ENCODE measurements around the gene XBP1. TPM values are rescaled to one million over a fixed set of nuclear protein-coding genes. Genes with fewer than 3 reads are reported as not detected.
"Not testable (repeated sequence)": the region's sequence is repeated elsewhere in the genome, so short reads cannot be mapped to it uniquely, and the experiment has no call there.

XBP1 gene
- total RNA-seq, 1 donor from 2014 or later, result 77.4 TPM

DNA sequence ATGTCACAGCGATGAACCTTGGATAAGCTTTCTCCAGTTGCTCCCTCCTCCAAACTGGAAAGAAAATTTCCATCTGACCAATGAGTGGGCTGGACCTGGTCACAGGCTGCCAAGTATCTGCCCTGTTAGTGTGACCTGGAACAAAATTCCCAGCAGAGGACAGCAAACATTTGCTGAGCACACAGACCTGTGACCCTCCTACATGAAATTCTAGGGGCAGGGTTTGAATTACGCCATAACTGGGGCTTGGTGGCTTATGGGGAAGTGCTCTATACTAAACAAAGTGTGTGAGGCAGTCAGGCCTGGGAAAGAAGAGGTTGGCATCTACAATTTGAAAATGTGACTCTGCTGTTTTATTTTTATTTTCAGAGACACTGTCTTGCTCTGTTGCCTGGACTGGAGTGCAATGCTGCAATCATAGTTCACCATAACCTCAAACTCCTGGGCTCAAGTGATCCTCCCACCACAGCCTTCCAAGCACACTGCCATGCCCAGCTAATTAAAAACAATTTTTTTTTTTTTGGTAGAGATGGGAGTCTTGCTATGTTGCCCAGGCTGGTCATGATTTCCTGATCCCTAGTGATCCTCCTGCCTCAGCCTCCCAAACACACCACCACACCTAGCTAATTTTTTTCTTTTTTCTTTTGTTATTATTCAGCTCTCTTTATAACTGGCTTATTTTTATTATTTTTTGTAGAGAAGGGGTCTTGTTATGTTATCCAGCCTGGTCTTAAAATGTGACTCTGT, 13.6 kb upstream of the XBP1 start:
- TF ChIP-seq, protein P1, sequence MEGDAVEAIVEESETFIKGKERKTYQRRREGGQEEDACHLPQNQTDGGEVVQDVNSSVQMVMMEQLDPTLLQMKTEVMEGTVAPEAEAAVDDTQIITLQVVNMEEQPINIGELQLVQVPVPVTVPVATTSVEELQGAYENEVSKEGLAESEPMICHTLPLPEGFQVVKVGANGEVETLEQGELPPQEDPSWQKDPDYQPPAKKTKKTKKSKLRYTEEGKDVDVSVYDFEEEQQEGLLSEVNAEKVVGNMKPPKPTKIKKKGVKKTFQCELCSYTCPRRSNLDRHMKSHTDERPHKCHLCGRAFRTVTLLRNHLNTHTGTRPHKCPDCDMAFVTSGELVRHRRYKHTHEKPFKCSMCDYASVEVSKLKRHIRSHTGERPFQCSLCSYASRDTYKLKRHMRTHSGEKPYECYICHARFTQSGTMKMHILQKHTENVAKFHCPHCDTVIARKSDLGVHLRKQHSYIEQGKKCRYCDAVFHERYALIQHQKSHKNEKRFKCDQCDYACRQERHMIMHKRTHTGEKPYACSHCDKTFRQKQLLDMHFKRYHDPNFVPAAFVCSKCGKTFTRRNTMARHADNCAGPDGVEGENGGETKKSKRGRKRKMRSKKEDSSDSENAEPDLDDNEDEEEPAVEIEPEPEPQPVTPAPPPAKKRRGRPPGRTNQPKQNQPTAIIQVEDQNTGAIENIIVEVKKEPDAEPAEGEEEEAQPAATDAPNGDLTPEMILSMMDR (IDR thresholded peaks at IDR 0.05; ENCODE audit: partially characterized antibody, unreplicated experiment), result no peak
- Mint-ChIP-seq H3K27me3 (ENCODE audit: unreplicated experiment) (peaks cover 5% of the 10 kb centered on the region), H3K27ac (ENCODE audit: unreplicated experiment) (no peak overlapping the region), H3K4me1 (ENCODE audit: low read depth, unreplicated experiment) (peaks cover 2% of the 10 kb centered on the region), H3K9me3 (ENCODE audit: unreplicated experiment) (no peaks in the 10 kb centered on the region), H3K4me3 (ENCODE audit: unreplicated experiment) (no peak overlapping the region), H3K36me3 (ENCODE audit: unreplicated experiment) (no peaks in the 10 kb centered on the region)
- DNase-seq, result no peak

DNA sequence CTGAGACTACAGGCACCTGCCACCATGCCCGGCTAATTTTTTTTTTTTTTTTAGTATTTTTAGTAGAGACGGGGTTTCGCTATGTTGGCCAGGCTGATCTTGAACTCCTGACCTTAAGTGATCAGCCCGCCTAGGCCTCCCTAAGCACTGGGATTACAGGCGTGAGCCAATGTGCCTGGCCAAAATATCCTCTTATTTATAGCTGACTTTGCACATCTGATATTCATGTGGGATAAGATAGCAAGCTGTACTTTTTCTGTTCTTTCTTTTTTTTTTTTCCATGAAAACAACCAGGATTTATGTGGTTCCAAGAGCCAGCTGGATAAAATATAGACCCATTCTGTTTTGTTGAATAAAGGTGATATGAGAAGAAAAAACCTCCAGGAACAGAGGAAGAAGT, 12.1 kb upstream of the XBP1 start:
- H3K4me3 Mint-ChIP-seq (ENCODE audit: unreplicated experiment), result no peak overlapping the region
- H3K27ac Mint-ChIP-seq (ENCODE audit: unreplicated experiment), result no peak overlapping the region
- no peak for DNase-seq
- H3K9me3 Mint-ChIP-seq (ENCODE audit: unreplicated experiment), result no peaks in the 10 kb centered on the region
- H3K4me1 Mint-ChIP-seq (ENCODE audit: low read depth, unreplicated experiment), result no peaks in the 10 kb centered on the region
- TF ChIP-seq, protein P1 (IDR thresholded peaks at IDR 0.05; ENCODE audit: partially characterized antibody, unreplicated experiment), result no peak
- H3K27me3 Mint-ChIP-seq (ENCODE audit: unreplicated experiment), result peaks cover 3% of the 10 kb centered on the region
- no peaks in the 10 kb centered on the region for H3K36me3 Mint-ChIP-seq (ENCODE audit: unreplicated experiment)

GRCh38 chr22:28810821-28811491, 10.6 kb upstream of the XBP1 start:
- Mint-ChIP-seq H3K36me3 (ENCODE audit: unreplicated experiment) (no peaks in the 10 kb centered on the region), H3K4me3 (ENCODE audit: unreplicated experiment) (no peak overlapping the region), H3K4me1 (ENCODE audit: low read depth, unreplicated experiment) (no peaks in the 10 kb centered on the region), H3K9me3 (ENCODE audit: unreplicated experiment) (no peaks in the 10 kb centered on the region), H3K27ac (ENCODE audit: unreplicated experiment) (no peak overlapping the region), H3K27me3 (ENCODE audit: unreplicated experiment) (peaks cover 3% of the 10 kb centered on the region)
- TF ChIP-seq, protein P1 (IDR thresholded peaks at IDR 0.05; ENCODE audit: partially characterized antibody, unreplicated experiment), result no peak
- DNase-seq, result no peak

DNA sequence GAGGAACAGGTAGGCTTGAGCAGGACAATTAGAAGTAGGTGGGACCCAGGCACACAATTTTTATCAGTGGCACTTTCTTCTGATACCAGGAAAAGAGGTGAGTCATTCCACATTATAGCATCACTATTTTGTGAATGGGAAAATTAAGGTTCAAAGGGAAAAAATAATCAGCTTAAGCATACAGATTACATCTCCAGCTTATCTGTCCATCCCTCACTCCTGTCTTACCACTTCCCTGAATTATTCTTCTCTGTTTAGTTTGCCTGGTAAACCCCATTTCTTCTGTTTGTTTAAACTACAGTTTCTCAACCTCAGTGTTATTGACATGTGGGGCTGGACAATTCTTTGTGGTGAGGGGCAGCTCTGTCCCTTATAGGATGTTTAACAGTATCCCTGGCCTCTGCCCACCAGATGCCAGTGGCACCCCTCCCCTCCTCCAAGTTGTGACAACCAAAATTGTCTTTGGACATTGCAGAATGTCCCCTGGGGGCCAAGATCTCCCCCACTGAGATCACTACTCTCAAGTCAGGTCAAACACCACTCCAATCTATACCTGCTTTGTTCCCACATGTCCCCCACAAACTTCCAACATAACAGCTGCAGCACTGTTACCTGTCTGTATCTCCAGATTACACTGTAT, 8.5 kb upstream of the XBP1 start:
- no peaks in the 10 kb centered on the region for H3K36me3 Mint-ChIP-seq (ENCODE audit: unreplicated experiment)
- H3K4me3 Mint-ChIP-seq (ENCODE audit: unreplicated experiment), result no peak overlapping the region
- TF ChIP-seq, protein P1 (IDR thresholded peaks at IDR 0.05; ENCODE audit: partially characterized antibody, unreplicated experiment), result no peak
- H3K27ac Mint-ChIP-seq (ENCODE audit: unreplicated experiment), result no peak overlapping the region
- DNase-seq, result no peak
- no peaks in the 10 kb centered on the region for H3K4me1 Mint-ChIP-seq (ENCODE audit: low read depth, unreplicated experiment)
- peaks cover 3% of the 10 kb centered on the region for H3K27me3 Mint-ChIP-seq (ENCODE audit: unreplicated experiment)
- no peaks in the 10 kb centered on the region for H3K9me3 Mint-ChIP-seq (ENCODE audit: unreplicated experiment)

DNA sequence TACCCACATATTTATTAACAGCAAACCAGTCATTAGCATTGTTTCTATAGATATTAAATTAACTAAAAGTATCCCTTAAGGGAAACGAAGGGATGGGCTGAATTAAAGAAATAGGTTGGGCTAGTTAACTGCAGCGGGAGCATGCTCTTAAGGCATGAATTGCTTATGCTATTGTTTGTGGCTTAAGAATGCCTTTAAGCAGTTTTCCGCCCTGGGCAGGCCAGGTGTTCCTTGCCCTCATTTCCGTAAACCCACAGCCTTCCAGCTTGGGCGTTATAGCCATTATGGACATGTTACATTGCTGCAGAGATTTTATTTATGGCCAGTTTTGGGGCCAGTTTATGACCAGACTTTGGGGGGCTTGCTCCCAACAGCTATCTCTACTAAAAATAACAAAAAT, 5.1 kb upstream of the XBP1 start:
- H3K4me3 Mint-ChIP-seq (ENCODE audit: unreplicated experiment); H3K27ac Mint-ChIP-seq (ENCODE audit: unreplicated experiment); DNase-seq; H3K27me3 Mint-ChIP-seq (ENCODE audit: unreplicated experiment); H3K36me3 Mint-ChIP-seq (ENCODE audit: unreplicated experiment); H3K9me3 Mint-ChIP-seq (ENCODE audit: unreplicated experiment); H3K4me1 Mint-ChIP-seq (ENCODE audit: low read depth, unreplicated experiment): not testable (repeated sequence)
